Keratinocyte (primary cell): ENCODE data around the gene NCS1.

Experiments used
- EZH2 ChIP-seq: IDR thresholded peaks from one replicate; pipeline ENCODE4 v1.6.1; 2012; ENCODE audit warnings: inconsistent platforms, mild to moderate bottlenecking, low read length, moderate library complexity
- TF ChIP-seq, protein P1 (sequence below), 3 experiments: IDR thresholded peaks in 1 of 3; conservative IDR thresholded peaks in 1 of 3; optimal IDR thresholded peaks in 1 of 3; 2 replicates in 2 of 3; 3 replicates in 1 of 3; pipeline versions ENCODE3 to v1.5.1; 2011; ENCODE audit warnings: low read length in 3 of 3, mild to moderate bottlenecking in 3 of 3, moderate library complexity in 2 of 3, control low read depth in 1 of 3, inconsistent platforms in 1 of 3; ENCODE audit not compliant: insufficient read depth in 2 of 3; ENCODE audit errors: extremely low read depth in 1 of 3

DNA sequence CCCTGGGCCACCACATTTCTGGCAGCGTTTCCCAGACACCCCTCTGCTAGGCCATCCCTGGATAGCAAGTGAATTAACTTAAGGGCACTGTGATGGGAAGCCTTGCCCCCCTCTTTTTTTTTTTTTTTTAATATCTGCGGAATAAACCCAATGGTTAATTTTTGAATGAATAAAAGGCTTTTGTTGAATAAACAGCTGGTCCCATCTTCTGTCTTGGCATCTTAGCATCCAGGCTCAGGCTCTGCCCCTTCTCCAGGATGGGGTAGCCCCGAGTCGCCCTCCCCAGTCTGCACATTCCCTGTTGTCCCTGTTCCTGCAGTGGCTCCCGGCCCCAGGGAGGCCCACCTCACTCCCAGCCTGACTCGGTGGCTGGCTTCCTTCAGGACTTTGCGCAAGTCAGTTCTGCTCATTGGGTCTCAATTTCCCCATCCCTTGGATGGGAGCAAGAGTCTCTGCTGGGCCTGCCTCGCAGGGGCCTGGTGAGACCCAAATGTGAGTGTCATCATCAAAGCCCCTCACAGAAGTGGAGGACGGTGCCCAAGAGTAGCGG lies 64.3 kb downstream of the NCS1 start:
- TF ChIP-seq, protein P1, sequence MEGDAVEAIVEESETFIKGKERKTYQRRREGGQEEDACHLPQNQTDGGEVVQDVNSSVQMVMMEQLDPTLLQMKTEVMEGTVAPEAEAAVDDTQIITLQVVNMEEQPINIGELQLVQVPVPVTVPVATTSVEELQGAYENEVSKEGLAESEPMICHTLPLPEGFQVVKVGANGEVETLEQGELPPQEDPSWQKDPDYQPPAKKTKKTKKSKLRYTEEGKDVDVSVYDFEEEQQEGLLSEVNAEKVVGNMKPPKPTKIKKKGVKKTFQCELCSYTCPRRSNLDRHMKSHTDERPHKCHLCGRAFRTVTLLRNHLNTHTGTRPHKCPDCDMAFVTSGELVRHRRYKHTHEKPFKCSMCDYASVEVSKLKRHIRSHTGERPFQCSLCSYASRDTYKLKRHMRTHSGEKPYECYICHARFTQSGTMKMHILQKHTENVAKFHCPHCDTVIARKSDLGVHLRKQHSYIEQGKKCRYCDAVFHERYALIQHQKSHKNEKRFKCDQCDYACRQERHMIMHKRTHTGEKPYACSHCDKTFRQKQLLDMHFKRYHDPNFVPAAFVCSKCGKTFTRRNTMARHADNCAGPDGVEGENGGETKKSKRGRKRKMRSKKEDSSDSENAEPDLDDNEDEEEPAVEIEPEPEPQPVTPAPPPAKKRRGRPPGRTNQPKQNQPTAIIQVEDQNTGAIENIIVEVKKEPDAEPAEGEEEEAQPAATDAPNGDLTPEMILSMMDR (optimal IDR thresholded peaks at IDR 0.05 in 1 of 3, IDR thresholded peaks at IDR 0.05 in 1 of 3, conservative IDR thresholded peaks at IDR 0.05 in 1 of 3; ENCODE audit: extremely low read depth in 1 of 3, insufficient read depth in 2 of 3, low read length in 3 of 3): no peak
- no peak for TF ChIP-seq EZH2
